Measurements from ENCODE around the gene SLC16A1. TPM values are rescaled to one million over a fixed set of nuclear protein-coding genes. Genes with fewer than 3 reads are reported as not detected.

Gene SLC16A1
- total and polyA plus RNA-seq, 2 of the 8 experiments (the other 6 are each of a cell fraction or from before 2014, with no cell fraction given): 435 to 545 TPM

DNA sequence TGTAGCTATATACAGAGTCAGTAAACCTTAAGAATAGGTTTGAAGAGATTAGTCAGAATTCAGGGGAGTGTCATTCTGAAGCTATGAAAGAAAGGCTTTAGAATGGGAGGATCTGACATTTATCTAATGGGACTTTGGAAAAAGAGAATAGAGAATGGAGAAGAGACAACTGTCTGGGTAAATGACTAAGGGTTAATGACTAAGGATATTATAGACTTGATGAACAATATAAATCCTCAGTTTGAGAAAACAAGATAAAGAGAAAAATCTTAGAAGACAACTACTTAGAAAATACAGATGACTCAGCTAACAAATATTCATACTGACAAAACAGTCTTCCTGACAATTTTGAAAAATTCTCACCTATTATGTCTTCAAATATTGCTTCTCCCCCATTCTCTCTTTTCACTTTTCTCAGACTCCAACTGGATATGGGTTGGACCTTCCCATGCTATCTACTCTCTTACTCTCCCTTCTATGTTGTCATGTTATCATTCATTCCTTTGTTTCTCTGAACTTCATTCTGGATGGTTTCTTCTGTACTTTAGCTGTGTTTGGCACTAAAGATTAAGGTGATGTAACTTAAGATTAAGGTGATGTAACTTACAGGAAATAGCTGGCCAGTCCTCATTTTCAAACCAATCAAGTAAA, 20.4 kb downstream of the SLC16A1 start:
- no peak overlapping the region for H2BK12ac ChIP-seq (ENCODE audit: low read depth, low read length)
- ChIA-PET POLR2A (ENCODE audit: partially characterized antibody) (interaction anchor here (0.6 to 6.8 kb wide), 11 partner anchors 11 to 137 kb away, joined by 3 to 40 read pairs (median 4); partner anchors contain the start of genes LRIG2 and SLC16A1), CTCF (ENCODE audit: partially characterized antibody) (interaction anchor here (0.6 to 1.9 kb wide), 6 partner anchors 11 to 1188 kb away, joined by 3 to 6 read pairs (median 4); no protein-coding TSS in a partner anchor)
- no peak overlapping the region for H2BK15ac ChIP-seq (ENCODE audit: low read length)
- no peaks in the 10 kb centered on the region for H3K27me3 ChIP-seq (replicated peaks in 1 of 4; ENCODE audit: control insufficient read depth in 3 of 4, extremely low read depth in 1 of 4, insufficient read depth in 3 of 4, low read length in 3 of 4)
- peaks cover 42 to 100% of the 10 kb centered on the region in 2 experiments for H3K79me2 ChIP-seq (ENCODE audit: control insufficient read depth in 1 of 2, insufficient read depth in 2 of 2, low read length in 2 of 2)
- H3K56ac ChIP-seq (replicated peaks; ENCODE audit: insufficient read length, low read depth, low read length): no peak overlapping the region
- H3K79me1 ChIP-seq (ENCODE audit: low read depth, low read length): no peaks in the 10 kb centered on the region
- no peak for TF ChIP-seq TBP (IDR thresholded peaks at IDR 0.05; ENCODE audit: low read depth, low read length)
- TF ChIP-seq SAP30 (IDR thresholded peaks at IDR 0.05; ENCODE audit: insufficient read depth, insufficient replicate concordance, low read length): no peak
- no peak for TF ChIP-seq RBBP5 (IDR thresholded peaks at IDR 0.05; ENCODE audit: borderline replicate concordance, low read depth, low read length)
- no peak for TF ChIP-seq CHD2 (IDR thresholded peaks at IDR 0.05; ENCODE audit: low read length)
- TF ChIP-seq CEBPB (IDR thresholded peaks at IDR 0.05; ENCODE audit: low read depth, low read length): peak; percentile 24; the same call in 1 of the 2 replicates
- no peak overlapping the region for H4K8ac ChIP-seq (ENCODE audit: extremely low read depth, insufficient read depth, low read length)
- H3K4me2 ChIP-seq (ENCODE audit: insufficient read depth in 1 of 2, low read depth in 2 of 2, low read length in 2 of 2): no peak overlapping the region
- H3K4me3 ChIP-seq (ENCODE audit: extremely low read depth in 1 of 4, insufficient read depth in 2 of 4, low read depth in 3 of 4, low read length in 4 of 4): no peak overlapping the region
- H3K23ac ChIP-seq (ENCODE audit: insufficient read length): no peak overlapping the region
- no peaks in the 10 kb centered on the region for H3K9me3 ChIP-seq (ENCODE audit: insufficient read depth in 2 of 2, low read depth in 1 of 2, low read length in 1 of 2)
- H3K36me3 ChIP-seq (ENCODE audit: control insufficient read depth in 2 of 4, insufficient read depth in 4 of 4, low read length in 3 of 4): peaks cover 0 to 23% (median 0%) of the 10 kb centered on the region in 4 experiments; a peak in 4 of 8 replicates
- H4K5ac ChIP-seq (ENCODE audit: insufficient read length, low read depth, low read length): no peak overlapping the region
- H2BK5ac ChIP-seq (ENCODE audit: low read depth, low read length): no peak overlapping the region
- FAIRE-seq (no peak), DNase-seq (ENCODE audit: low read depth in 1 of 2, low spot score in 2 of 2) (no peak)
- H3K14ac ChIP-seq (ENCODE audit: insufficient read length): no peak overlapping the region
- H2AFZ ChIP-seq (ENCODE audit: low read length): no peak overlapping the region
- H3K23me2 ChIP-seq (ENCODE audit: low read depth, low read length): no peaks in the 10 kb centered on the region
- no peak overlapping the region for H2BK120ac ChIP-seq (replicated peaks; ENCODE audit: low read depth, low read length)
- no peak overlapping the region for H3K18ac ChIP-seq (ENCODE audit: extremely low read depth, low read length)
- peaks cover 0 to 3% (median 1%) of the 10 kb centered on the region in 4 experiments; a peak in 3 of 7 replicates for H3K4me1 ChIP-seq (replicated peaks in 1 of 4; ENCODE audit: control insufficient read depth in 3 of 4, insufficient read depth in 4 of 4, low read length in 3 of 4)
- no peak overlapping the region for H2AK5ac ChIP-seq (ENCODE audit: low read depth, low read length)
- H4K91ac ChIP-seq (replicated peaks; ENCODE audit: insufficient read length, low read length): no peak overlapping the region
- no peak overlapping the region for H3K27ac ChIP-seq (ENCODE audit: low read depth, low read length)
- no peak overlapping the region for H3K4ac ChIP-seq (replicated peaks; ENCODE audit: insufficient read length, low read depth, low read length)
- H4K20me1 ChIP-seq (replicated peaks in 1 of 2; ENCODE audit: control insufficient read depth in 1 of 2, insufficient read depth in 2 of 2, low read length in 2 of 2): peaks cover 11 to 21% of the 10 kb centered on the region in 2 experiments
- no peak overlapping the region for H2BK20ac ChIP-seq (ENCODE audit: low read length)
- no peak overlapping the region for H3K9ac ChIP-seq (replicated peaks in 1 of 4; ENCODE audit: extremely low read depth in 1 of 4, low read depth in 3 of 4, low read length in 3 of 4)

All from H1 (cell line).